HFF-Myc (cell line): Measurements from ENCODE around the gene GRM6.

Source experiments
- DNase-seq: peaks from one replicate; pipeline ENCODE4 v3.0.0-alpha.2; 2011; ENCODE audit warnings: low read depth; ENCODE audit errors: extremely low read depth
- H3K4me3 ChIP-seq: replicated peaks from 2 replicates; pipeline ENCODE4 v1.5.1; 2011; ENCODE audit warnings: low read depth, mild to moderate bottlenecking, control low read depth, low read length
- TF ChIP-seq, protein P1 (sequence below): IDR thresholded peaks from 2 replicates; pipeline ENCODE4 v1.5.1; 2012; ENCODE audit warnings: mild to moderate bottlenecking, low read depth, low read length, control low read depth; ENCODE audit errors: missing control alignments

The GRM6 gene

DNA sequence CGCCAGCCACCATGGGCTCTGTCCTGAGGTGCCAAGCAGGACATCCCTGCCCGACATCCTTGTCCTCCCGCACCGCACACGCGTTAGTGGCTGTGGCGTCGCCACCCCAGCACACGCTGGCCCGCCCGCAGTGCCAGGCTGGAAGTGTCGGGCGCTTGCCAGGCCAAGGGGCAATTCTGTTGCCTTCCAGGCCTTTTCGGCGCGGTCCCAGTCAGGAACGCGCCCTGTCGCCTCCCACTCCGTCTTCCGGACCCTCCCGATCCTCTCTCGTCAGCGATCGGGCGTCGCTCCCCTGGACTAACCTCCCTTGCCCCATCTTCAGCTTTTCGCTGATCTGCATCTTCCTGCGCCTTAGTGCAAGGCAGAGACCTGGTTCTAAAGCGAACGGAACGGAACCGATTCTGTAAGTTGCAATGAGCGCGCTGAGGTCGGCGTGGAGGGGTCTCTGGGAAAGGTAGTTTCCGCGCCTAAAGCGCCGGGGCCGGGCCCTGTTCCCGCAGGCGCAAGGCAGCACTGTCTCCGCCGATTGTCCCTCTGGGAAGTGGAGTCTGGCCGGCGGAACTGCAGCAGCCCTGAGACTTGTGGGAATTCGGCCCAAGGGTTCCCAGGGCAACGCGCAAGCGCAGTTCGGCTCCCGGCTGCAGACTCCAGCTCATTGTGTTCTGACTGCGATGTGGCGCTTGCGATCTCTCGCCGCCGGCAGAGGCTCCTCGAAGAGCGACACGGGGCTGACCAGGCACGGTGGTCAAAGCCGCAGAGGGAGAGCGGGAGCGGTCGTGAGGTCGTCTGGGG, 54.4 kb downstream of the GRM6 start, which contains the start of gene ZNF454:
TSS of gene ZNF454 (plus strand) at position 630 of the 792 bp plus-strand sequence. CDS start 1,594 bp downstream, outside the sequence.
- H3K4me3 ChIP-seq, result peak within 1 kb of the TSS; percentile 48
- TF ChIP-seq, protein P1, sequence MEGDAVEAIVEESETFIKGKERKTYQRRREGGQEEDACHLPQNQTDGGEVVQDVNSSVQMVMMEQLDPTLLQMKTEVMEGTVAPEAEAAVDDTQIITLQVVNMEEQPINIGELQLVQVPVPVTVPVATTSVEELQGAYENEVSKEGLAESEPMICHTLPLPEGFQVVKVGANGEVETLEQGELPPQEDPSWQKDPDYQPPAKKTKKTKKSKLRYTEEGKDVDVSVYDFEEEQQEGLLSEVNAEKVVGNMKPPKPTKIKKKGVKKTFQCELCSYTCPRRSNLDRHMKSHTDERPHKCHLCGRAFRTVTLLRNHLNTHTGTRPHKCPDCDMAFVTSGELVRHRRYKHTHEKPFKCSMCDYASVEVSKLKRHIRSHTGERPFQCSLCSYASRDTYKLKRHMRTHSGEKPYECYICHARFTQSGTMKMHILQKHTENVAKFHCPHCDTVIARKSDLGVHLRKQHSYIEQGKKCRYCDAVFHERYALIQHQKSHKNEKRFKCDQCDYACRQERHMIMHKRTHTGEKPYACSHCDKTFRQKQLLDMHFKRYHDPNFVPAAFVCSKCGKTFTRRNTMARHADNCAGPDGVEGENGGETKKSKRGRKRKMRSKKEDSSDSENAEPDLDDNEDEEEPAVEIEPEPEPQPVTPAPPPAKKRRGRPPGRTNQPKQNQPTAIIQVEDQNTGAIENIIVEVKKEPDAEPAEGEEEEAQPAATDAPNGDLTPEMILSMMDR, result no peak
- peak; percentile 63 for DNase-seq

DNA sequence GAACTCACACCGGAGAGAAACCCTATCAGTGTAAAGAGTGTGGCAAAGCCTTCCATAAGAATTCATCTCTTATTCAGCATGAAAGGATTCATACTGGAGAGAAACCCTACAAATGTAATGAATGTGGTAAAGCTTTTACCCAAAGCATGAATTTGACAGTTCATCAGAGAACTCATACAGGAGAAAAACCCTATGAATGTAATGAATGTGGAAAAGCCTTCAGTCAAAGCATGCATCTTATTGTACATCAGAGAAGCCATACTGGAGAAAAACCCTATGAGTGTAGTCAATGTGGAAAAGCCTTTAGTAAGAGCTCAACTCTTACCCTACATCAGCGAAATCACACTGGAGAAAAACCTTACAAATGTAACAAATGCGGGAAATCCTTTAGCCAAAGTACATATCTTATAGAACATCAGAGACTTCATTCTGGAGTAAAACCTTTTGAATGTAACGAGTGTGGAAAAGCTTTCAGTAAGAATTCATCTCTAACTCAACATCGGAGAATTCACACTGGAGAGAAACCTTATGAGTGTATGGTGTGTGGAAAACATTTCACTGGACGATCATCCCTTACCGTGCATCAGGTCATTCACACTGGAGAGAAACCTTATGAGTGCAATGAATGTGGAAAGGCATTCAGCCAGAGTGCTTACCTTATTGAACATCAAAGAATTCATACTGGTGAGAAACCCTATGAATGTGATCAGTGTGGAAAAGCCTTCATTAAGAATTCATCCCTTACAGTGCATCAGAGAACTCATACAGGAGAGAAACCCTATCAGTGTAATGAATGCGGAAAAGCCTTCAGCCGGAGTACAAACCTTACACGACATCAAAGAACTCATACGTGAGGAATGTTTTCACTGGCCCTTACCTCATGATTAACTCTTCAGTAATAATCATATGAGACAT, 63.0 kb downstream of the GRM6 start:
- H3K4me3 ChIP-seq, result no peak overlapping the region
- TF ChIP-seq, protein P1, result no peak
- DNase-seq, result no peak
